ENCODE data around the gene TTC32.

TTC32 gene

GRCh38 chr2:19850056-19851050 lies 51.4 kb downstream of the TTC32 start:
- DNase-seq (ENCODE audit: low spot score) = no peak

- DNase-seq (ENCODE audit: low spot score) = no peak
Measured at GRCh38 chr2:19848952-19849351, 52.8 kb downstream of the TTC32 start.

GRCh38 chr2:19848029-19848750 lies 53.6 kb downstream of the TTC32 start:
- no peak for DNase-seq (ENCODE audit: low spot score)

GRCh38 chr2:19847486-19847885 lies 54.3 kb downstream of the TTC32 start:
- DNase-seq (ENCODE audit: low spot score) = no peak

Measured in CD4-positive, alpha-beta T cell treated with Interleukin-6 at 100 ng/mL for 8 hours (primary cell).